Ovary (tissue), 9 donors: ENCODE data around the gene POLA1. TPM values are rescaled to one million over a fixed set of nuclear protein-coding genes. Genes with fewer than 3 reads are reported as not detected.

Experiments used
- DNase-seq, 5 donors: peaks; one replicate each; pipeline ENCODE4 v3.0.0-alpha.2; 2019 to 2020
- H3K27ac ChIP-seq, 2 donors: fragments of 200-600 bp; one replicate each; pipeline versions ENCODE4 v1.5.1 to v1.8.0; 2019 to 2022
- H3K27me3 ChIP-seq: fragments of 200-600 bp; one replicate; pipeline ENCODE4 v1.8.0; 2022
- H3K36me3 ChIP-seq: fragments of 200-600 bp; sonication (generic); one replicate; pipeline ENCODE4 v1.5.1; 2019
- H3K4me1 ChIP-seq: one replicate; pipeline ENCODE4 v1.8.1; 2013; ENCODE audit warnings: mild to moderate bottlenecking, moderate library complexity; ENCODE audit not compliant: insufficient read depth
- H3K4me3 ChIP-seq: fragments of 200-600 bp; sonication (generic); one replicate; pipeline ENCODE4 v1.5.1; 2017
- H3K9me3 ChIP-seq, 2 donors: fragments of 200-600 bp in 1 of 2; sonication (generic) in 1 of 2; one replicate each; pipeline versions ENCODE4 v1.5.1 to v1.8.1; 2013 to 2019; ENCODE audit warnings: mild to moderate bottlenecking in 1 of 2, moderate library complexity in 1 of 2
- CTCF ChIP-seq, 3 donors: fragments of 450-650 bp in 2 of 3; fragments of 200-600 bp in 1 of 3; IDR thresholded peaks; one replicate each; pipeline versions ENCODE4 v1.5.1 to v1.8.0; 2016 to 2022; ENCODE audit warnings: antibody characterized with exemption in 3 of 3, mild to moderate bottlenecking in 1 of 3
- EP300 ChIP-seq: sonication (generic); formaldehyde crosslinking; IDR thresholded peaks from one replicate; pipeline ENCODE4 v1.6.1; 2017; ENCODE audit warnings: antibody characterized with exemption
- POLR2A ChIP-seq: fragments of 450-650 bp; IDR thresholded peaks from one replicate; pipeline ENCODE4 v1.6.1; 2017; ENCODE audit warnings: antibody characterized with exemption, mild to moderate bottlenecking, moderate library complexity
- WGBS, 3 donors: extraction: QIAGEN DNeasy Blood & Tissue Kit in 1 of 3; methylation state at CpG; one replicate each; pipeline versions ENCODE4 v1.1.5 to v1.1.7; 2013 to 2017; 5-methylcytosine and 5-hydroxymethylcytosine counted together
- intact Hi-C, 4 donors: fragments of 100-400 bp; cut with DNase I; formaldehyde crosslinking; loops; one replicate each; pipeline versions ENCODE4 v1.11.0 to v1.15.1; 2022 to 2023
- polyA plus RNA-seq, 2 donors: library from polyadenylated mRNA; stranded (reverse); fragments of 200-250 nt in 1 of 2; fragments of 350-450 nt in 1 of 2; fragmentation: Illumina TruSeq in 1 of 2; extraction: RNeasy Lipid Tissue Mini Kit (QIAGEN cat#74804) in 1 of 2; gene quantifications; one replicate each; pipeline ENCODE4 v1.2.3, GENCODE V29; 2013 to 2014
- total RNA-seq, 7 donors: library from RNA; depleted of rRNA in 2 of 7; stranded (reverse); fragments of >200 nt in 2 of 7; fragmentation: NEBNext Ultra II Directional in 3 of 7; extraction: Animal tissue kit (Norgen Biotek cat#: 25700) in 3 of 7; gene quantifications; one replicate each; pipeline versions ENCODE4 v1.1.0 to v1.2.4, GENCODE V29; 2016 to 2023
- donor health status: DM: no; HTN: no; CAD: no; lungs with moderate emphysema.
- donor health status: DM: no; HTN: no; CAD: no.
- donor health status: Bipolar disorder and iron deficiency.
- donor health status: DM: yes; HTN: yes; CAD: no.
- donor health status: DM: no; HTN: no; CAD: no.
- donor health status: DM: yes; HTN: yes; CAD: no.

Gene POLA1
- total and polyA plus RNA-seq, 9 donors: 5.9 to 20.2 (median 14.1) TPM

DNA sequence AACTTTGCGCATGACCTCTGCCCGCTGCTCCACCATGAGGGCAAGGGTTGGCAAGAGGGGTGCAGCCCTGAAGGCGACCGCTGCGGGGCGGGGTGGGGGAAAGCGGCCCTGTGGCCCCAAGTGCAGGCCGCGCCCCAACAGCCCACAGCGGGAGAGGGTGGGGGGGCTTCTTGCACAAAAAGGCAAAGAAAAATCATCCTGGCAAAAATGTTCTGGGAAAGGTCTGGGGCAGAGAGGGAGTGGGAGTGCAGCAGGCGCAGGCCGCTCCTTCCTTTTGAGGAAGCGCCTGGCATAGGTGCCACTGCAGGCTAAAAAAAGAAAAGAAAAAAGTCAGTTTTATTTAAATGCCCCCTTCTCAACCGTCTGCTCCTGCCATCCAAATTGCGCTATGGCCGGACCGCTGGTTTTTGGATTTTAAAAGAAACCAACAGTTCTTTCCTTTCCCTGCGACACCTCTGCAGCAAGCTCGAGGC is 320.7 kb downstream of the POLA1 start:
- H3K27me3 ChIP-seq: no peaks in the 10 kb centered on the region
- peak overlapping the region; percentile 34 for H3K4me3 ChIP-seq
- no peaks in the 10 kb centered on the region for H3K4me1 ChIP-seq
- TF ChIP-seq CTCF (IDR thresholded peaks at IDR 0.05): no peak
- no peak for TF ChIP-seq EP300
- TF ChIP-seq POLR2A: no peak
- no peaks in the 10 kb centered on the region for H3K9me3 ChIP-seq
- no peaks in the 10 kb centered on the region for H3K36me3 ChIP-seq
- WGBS, 3 donors: 20 to 37% (median 34%) methylated on average over 19 of the region's 19 CpGs
- H3K27ac ChIP-seq: peak overlapping the region; percentile 67 to 85
- intact Hi-C loops: loop anchor here in 2 of 4 donors (5.0 to 10.0 kb wide), 3 partner anchors 140 to 172 kb away; no protein-coding TSS in a partner anchor
- DNase-seq: no peak

DNA sequence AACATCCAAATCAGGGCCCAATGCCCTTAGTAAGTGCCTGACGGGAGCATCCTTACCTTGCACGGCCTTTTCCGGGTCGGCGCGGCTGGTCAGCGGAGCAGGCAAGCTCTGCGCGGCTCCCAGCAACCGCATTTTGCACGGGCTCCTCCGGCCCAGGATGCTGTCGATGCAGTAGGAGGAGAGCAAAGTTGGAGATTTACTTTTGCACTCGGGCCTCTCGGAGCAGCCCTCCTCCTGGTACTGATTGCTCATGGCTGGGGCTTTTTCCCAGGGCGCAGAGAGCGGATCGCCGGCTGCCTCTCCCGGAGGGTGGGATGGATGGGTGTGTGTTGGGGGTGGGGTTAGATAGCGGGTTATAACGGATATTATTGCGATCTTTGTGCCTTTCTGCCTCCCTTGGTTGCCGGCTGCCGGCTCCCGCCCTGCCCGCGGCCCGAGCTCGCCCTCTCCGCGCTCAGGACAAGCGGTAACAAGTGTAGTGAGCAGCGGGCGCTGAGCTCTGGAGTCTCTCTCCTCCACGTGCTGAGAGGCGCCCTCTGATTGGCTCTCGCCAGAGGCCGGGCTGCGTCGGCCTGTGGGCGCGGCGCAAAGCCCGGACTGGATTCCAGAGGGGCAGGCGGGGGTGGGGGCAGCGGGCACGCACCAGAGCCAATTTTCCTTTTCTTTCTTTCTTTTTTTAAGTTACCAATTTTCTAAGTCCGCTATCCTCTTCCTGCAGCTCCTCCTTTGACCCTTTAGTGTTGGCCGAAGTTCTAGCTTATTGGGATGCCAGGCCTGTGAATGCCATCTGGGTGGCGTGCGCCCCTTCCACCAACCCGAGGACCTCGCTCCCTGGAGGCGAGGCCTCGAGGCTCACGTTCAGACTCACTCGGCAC is 322.0 kb downstream of the POLA1 start, which contains the start of gene ARX:
Gene ARX, minus strand, starts transcription at position 480 of the 875 bp plus-strand sequence. Its CDS starts 228 bp downstream, at position 252.
- TF ChIP-seq POLR2A (peak; percentile 60), EP300 (no peak)
- H3K27ac ChIP-seq: peak within 1 kb of the TSS; percentile 68 to 85
- WGBS, 3 donors: 24 to 36% (median 25%) methylated on average over 42 to 58 of the region's 58 CpGs
- DNase-seq: peak; percentile 85 to 89 (median 88)
- H3K4me1 ChIP-seq: no peaks in the 10 kb centered on the region
- peak within 1 kb of the TSS; percentile 34 for H3K4me3 ChIP-seq
- no peaks in the 10 kb centered on the region for H3K36me3 ChIP-seq
- no peaks in the 10 kb centered on the region for H3K27me3 ChIP-seq
- intact Hi-C loops: loop anchor here in 2 of 4 donors (10.0 kb wide), 2 partner anchors 141 to 171 kb away; no protein-coding TSS in a partner anchor
- H3K9me3 ChIP-seq: no peaks in the 10 kb centered on the region

DNA sequence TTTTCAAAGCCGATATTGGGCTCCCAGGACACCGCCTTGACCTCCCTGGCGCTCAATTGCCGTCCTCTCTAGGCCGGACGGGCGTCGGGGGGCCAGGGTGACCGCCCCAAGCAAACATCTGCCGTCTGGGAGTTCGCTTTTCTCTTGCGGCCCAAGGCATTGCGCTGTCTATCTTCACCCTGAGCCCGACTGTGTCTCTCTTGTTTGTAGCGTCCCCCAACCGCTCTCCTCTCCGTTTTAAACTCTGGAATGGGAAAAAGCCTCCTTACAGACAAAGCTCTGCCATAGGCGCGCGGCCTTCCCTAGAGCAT is 322.6 kb downstream of the POLA1 start:
- Histone ChIP-seq H3K4me1 (no peaks in the 10 kb centered on the region), H3K4me3 (no peak overlapping the region), H3K27me3 (no peaks in the 10 kb centered on the region), H3K9me3 (no peaks in the 10 kb centered on the region), H3K36me3 (no peaks in the 10 kb centered on the region), H3K27ac (peak overlapping the region; percentile 68 to 85)
- WGBS, 3 donors: 28 to 43% (median 36%) methylated on average over 20 of the region's 20 CpGs
- DNase-seq: peak; percentile 41 to 56 (median 50)
- intact Hi-C loops: loop anchor here in 2 of 4 donors (10.0 kb wide), 2 partner anchors 142 to 172 kb away; no protein-coding TSS in a partner anchor
- TF ChIP-seq CTCF (IDR thresholded peaks at IDR 0.05) (no peak), EP300 (no peak)

- Histone ChIP-seq H3K27me3 (no peaks in the 10 kb centered on the region), H3K4me1 (no peaks in the 10 kb centered on the region), H3K9me3 (no peaks in the 10 kb centered on the region), H3K4me3 (peak overlapping the region; percentile 14), H3K27ac (peak overlapping the region; percentile 68 to 85), H3K36me3 (no peaks in the 10 kb centered on the region)
- intact Hi-C loops: loop anchor here in 2 of 4 donors (10.0 kb wide), 2 partner anchors 142 to 172 kb away; no protein-coding TSS in a partner anchor
- DNase-seq: peak in 2 of 5 donors; percentile 39 to 49
- TF ChIP-seq EP300 (no peak), CTCF (IDR thresholded peaks at IDR 0.05) (no peak), POLR2A (no peak)
- WGBS, 3 donors: 20 to 28% (median 27%) methylated on average over 17 of the region's 17 CpGs
Observed at GRCh38 chrX:25016938-25017598, 323.4 kb downstream of the POLA1 start.
